ENCODE measurements around the gene RETN.

GRCh38 chr19:7704280-7705060, 35.6 kb downstream of the RETN start:
- TF ChIP-seq POLR2AphosphoS5 (IDR thresholded peaks at IDR 0.05) (no peak), CTCF (IDR thresholded peaks at IDR 0.05) (no peak), EP300 (IDR thresholded peaks at IDR 0.05) (no peak)
